AG09309 (cell line): ENCODE data around the gene TST.

ENCODE experiments used
- DNase-seq: peaks from one replicate; pipeline ENCODE4 v3.0.0-alpha.2; 2010; ENCODE audit warnings: low read depth
- H3K4me3 ChIP-seq: 2 replicates; pipeline ENCODE4 v1.5.1; 2011; ENCODE audit warnings: mild to moderate bottlenecking, low read depth, low read length, moderate library complexity; ENCODE audit not compliant: control insufficient read depth
- TF ChIP-seq, protein P1 (sequence below): IDR thresholded peaks from 2 replicates; pipeline ENCODE4 v1.5.1; 2011; ENCODE audit warnings: mild to moderate bottlenecking, low read depth, low read length, inconsistent platforms; ENCODE audit not compliant: insufficient read depth, control insufficient read depth; ENCODE audit errors: missing control alignments

Gene TST

DNA sequence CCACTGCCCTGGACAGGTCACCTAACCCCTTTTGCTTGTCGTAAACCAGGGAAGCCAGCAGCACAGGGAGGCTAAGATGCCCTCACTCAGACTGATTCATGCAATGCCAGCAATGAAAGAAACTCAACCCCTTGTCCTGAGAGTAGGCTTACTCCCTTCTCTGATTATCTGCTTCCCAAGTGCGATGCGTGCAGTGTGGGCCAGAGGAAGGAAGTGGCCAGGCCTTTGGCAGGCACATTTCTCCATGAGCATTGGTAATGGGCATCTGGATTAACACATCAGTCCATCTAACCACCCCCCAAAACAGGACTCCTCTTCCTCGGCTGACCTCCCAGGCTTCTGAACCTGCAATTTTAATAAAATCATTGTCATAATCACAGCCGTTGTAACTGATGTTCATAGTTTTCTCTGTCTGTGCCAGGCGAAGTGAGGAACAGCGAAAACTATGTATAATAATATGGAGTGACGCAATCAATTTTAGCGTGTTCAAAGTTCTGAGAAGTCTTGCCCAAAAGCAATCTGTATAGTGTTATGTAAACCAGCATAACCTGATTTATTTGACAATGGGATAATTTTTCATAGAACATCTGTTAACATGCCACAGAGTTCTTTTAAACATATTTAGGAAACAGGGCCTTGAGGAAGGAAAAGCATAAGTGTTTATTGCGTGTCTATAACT, 33.9 kb downstream of the TST start:
- no peak overlapping the region for H3K4me3 ChIP-seq
- TF ChIP-seq, protein P1, sequence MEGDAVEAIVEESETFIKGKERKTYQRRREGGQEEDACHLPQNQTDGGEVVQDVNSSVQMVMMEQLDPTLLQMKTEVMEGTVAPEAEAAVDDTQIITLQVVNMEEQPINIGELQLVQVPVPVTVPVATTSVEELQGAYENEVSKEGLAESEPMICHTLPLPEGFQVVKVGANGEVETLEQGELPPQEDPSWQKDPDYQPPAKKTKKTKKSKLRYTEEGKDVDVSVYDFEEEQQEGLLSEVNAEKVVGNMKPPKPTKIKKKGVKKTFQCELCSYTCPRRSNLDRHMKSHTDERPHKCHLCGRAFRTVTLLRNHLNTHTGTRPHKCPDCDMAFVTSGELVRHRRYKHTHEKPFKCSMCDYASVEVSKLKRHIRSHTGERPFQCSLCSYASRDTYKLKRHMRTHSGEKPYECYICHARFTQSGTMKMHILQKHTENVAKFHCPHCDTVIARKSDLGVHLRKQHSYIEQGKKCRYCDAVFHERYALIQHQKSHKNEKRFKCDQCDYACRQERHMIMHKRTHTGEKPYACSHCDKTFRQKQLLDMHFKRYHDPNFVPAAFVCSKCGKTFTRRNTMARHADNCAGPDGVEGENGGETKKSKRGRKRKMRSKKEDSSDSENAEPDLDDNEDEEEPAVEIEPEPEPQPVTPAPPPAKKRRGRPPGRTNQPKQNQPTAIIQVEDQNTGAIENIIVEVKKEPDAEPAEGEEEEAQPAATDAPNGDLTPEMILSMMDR, result no peak
- DNase-seq, result no peak

DNA sequence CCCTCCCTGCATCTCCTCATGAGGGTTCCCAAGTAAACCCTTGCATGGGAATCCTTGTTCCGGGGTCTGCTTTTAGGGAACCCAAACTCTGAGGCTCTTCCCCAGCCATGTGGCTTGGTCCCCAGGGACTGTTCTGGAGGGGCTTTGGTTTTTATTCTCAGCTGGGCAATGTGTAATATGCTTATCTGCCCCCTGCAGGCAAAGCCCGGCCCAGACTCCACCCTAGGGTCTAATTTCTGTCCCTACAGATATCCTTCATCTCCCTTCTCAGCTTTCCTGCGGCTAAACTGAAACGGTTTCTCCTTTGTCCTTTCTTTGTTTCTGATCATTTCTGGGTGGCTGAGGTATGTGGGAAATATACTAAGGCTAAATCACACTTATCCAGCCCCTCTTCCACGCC, 37.1 kb downstream of the TST start:
- TF ChIP-seq, protein P1, result peak; percentile 5
- H3K4me3 ChIP-seq, result no peak overlapping the region
- no peak for DNase-seq

DNA sequence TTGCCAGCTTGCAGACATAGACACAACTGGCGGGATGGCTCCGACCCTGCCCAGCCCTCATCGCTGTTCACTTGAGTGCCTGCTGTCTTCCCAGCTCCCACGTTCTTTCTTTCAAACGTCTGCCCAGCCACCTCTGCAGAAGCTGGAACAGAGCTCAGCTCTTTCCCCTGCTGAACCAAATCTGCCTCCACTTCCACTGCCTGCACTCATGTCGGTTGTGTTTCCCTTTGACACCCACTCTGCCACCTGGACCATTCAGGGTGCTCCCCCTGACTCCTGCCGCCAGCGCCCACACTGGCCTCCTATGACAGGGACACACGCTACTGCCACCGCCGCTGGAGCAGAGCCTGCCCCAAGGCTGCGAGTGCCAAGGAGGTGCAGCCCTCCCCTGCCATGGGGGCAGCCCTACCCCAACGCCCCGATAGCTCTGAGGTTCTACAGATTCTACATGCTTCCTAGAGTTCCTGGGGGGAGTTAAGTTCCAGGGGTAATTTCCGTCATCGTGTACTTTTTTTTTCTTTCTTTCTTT, 37.9 kb downstream of the TST start:
- TF ChIP-seq, protein P1, result no peak
- no peak overlapping the region for H3K4me3 ChIP-seq
- no peak for DNase-seq

DNA sequence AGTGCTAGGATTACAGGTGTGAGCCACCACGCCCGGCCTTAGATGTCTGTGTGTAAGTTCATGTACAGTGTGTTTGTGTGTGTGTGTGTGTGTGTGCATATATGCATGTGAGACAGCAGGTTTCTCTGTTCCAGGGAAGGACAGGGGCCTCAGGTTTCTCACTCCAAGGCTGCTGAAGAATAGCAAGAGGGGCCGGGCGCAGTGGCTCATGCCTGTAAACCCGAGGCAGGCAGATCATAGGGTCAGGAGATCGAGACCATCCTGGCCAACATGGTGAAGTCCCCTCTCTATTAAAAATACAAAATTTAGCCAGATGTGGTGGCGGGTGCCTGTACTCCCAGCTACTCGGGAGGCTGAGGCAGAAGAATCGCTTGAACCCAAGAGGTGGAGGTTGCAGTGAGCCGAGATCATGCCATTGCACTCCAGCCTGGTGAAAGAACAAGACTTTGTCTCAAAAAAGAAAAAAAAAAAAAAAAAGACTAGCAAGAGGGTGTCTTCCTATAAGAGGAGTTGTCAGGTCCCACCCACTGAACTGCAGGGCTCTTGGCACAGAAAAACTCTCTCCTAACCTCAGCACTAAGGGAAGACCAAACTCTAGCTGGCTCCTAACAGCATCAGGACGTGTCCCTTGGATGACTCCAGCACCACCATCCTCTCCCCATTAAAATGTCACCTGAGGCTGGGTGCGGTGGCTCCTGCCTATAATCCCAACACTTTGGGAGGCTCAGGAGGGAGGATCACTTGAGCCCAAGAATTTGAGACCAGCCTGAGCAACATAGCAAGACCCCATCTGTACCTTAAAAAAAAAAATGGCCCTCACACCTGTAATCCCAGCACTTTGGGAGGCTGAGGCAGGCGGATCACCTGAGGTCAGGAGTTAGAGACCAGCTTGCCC, 40.0 kb downstream of the TST start:
- H3K4me3 ChIP-seq, result no peak overlapping the region
- no peak for DNase-seq
- TF ChIP-seq, protein P1, result no peak

DNA sequence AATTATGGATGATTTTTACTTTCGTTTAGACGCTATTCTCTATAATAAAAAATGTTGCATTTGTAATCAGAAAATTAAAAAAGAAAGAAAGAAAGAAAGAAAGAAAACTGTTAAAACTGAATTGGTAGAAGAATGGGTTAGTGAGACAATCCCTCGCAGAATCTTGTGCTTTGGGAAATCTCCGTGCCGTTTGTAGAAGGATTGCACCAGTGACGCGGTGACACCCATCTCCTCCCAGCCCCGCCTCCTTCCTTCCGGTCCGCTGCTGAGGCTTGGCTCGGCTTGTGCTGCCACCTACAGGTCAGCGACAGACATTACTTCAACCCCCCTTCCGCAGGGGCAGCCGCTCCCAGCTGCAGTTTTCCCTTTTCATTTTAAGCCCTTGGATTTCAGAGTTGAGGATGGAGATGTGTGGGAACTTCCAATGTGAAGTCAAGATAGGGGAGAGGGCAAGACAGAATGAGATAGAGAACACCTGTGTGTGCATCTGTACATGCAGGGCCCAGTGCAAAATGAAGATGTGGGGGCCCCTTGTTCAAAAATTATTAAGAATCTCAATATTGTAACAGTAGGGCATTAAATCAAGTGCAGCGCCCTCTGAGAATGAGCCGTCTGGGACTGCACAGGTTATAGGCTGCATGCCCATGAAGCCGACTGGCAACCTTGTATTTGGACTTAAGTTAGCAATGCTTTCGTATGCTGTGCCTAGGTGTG, 41.1 kb downstream of the TST start:
- peak overlapping the region; percentile 32 for H3K4me3 ChIP-seq
- peak; percentile 48 for DNase-seq
- TF ChIP-seq, protein P1, result peak; percentile 92

DNA sequence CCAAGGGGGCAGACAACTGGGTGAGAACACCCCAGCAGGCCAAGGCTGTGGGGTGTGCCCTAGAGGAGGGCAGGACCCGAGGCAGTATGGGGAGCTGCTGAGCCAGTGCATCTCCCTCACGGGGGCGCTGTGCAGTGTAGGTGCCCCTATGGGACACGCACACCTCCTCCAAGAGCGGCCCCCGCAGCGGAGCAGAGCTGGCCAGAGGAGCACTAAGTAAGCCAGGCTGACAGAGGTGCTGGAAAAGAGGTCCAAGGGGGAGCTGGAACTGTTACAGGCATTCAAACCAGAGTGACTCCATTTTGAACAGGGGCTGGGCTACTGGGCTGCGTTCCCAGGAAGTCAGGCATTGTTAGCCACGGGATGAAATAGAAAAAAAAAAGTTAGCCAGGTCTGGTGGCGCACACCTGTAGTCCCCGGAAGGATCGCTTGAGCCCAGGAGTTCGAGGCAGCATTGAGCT, 41.8 kb downstream of the TST start:
- H3K4me3 ChIP-seq, result peak overlapping the region; percentile 32
- DNase-seq, result no peak
- TF ChIP-seq, protein P1, result peak; percentile 50
